ENCODE results near the gene TNS4. TPM values are rescaled to one million over a fixed set of nuclear protein-coding genes. Genes with fewer than 3 reads are reported as not detected.

The TNS4 gene
- total and polyA plus RNA-seq, 7 donors: 1.2 to 6.9 (median 1.8) TPM; not detected in 4

DNA sequence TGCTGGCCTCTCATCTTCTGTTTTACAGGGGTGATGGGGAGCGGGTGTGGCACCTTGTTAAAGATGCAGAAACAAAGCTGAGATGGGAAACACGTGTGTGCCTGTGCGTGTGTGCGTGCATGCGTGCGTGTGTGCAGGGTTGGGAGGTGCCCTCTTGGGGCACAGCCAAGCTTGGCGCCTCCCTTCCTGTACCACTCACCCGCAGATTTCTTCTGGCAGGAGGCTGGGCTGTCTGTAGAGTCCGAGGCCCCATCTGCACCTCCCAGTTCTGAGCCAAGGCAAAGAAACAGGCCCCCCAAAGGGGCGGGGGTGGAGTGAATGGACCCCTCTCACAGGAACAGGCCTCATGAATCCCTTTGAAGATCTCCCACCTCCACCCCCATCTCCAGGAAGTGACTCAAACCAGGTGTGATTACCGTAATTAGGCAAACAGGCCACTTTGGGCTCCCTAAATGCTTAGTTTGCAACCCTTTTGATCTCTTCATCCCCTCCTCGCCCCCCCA is 20.9 kb downstream of the TNS4 start:
- intact Hi-C loops (cut with DNase I): no loop called here
- Histone ChIP-seq H3K27ac (no peak overlapping the region), H3K27me3 (no peaks in the 10 kb centered on the region), H3K9me3 (no peaks in the 10 kb centered on the region), H3K4me3 (no peak overlapping the region), H3K4me1 (peaks cover 0 to 14% (median 13%) of the 10 kb centered on the region in 4 donors), H3K36me3 (no peaks in the 10 kb centered on the region)
- TF ChIP-seq EP300 (IDR thresholded peaks at IDR 0.05) (no peak), POLR2AphosphoS5 (IDR thresholded peaks at IDR 0.05) (no peak), POLR2A (IDR thresholded peaks at IDR 0.05) (no peak)
- TF ChIP-seq, protein P1, sequence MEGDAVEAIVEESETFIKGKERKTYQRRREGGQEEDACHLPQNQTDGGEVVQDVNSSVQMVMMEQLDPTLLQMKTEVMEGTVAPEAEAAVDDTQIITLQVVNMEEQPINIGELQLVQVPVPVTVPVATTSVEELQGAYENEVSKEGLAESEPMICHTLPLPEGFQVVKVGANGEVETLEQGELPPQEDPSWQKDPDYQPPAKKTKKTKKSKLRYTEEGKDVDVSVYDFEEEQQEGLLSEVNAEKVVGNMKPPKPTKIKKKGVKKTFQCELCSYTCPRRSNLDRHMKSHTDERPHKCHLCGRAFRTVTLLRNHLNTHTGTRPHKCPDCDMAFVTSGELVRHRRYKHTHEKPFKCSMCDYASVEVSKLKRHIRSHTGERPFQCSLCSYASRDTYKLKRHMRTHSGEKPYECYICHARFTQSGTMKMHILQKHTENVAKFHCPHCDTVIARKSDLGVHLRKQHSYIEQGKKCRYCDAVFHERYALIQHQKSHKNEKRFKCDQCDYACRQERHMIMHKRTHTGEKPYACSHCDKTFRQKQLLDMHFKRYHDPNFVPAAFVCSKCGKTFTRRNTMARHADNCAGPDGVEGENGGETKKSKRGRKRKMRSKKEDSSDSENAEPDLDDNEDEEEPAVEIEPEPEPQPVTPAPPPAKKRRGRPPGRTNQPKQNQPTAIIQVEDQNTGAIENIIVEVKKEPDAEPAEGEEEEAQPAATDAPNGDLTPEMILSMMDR (IDR thresholded peaks at IDR 0.05): no peak
- no peak for DNase-seq
- WGBS, 2 donors: 14 to 19% methylated on average over 12 of the region's 12 CpGs

DNA sequence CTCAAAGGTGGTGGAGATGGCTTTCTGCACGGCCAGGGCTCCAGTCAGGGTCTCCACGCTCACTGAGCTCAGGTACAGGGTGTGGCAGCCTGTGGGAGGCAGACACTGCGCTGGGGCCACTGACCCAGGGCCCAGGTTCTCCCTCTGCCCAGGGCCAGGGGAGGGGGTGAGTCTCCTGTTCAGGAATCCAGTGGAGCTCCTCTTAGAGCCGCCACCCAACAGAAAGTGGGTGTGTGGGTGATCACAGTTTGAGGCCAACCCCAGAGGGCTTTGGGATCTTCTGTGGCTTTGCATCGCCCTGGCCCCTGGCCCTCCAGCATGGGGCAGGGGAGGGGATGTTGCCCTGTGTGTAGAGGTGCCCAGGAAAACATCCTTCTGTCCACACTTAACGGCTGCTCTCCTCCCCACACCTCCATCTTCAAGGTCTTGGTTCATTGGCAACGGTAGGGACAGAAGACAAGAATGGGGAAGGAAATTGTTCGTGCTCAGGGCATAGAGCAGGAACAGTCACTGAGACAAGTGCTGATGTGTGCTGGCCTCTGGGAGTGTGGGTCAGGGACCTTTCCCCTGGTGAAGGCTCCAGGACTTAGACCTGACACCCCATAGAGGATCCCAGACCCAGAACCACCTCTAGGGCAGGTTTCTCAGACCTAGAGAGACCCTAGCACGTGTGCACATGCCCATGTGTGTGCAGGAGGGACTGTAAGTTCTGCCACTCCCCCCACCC is 21.5 kb downstream of the TNS4 start:
- intact Hi-C loops (cut with DNase I): no loop called here

DNA sequence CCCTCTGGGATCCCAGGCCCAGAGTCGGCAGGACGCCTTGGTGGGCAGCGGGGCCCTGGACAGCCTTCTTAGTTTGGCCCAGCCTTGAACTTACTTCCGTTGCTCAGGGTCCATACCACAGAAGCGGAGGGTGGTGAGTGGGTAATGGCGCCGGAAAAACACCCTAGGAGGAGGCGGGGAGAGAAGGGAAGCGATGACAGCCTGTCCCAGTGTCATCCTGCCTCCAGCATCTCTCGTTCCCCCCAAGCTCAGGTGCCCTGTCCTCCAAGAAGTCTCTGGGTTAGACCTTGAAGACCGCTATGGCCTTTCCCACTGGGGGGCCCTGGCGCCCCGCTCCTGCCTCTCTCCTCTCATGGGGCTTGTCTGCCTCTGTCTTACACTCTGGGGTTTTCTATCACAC is 22.9 kb downstream of the TNS4 start:
- Histone ChIP-seq H3K27me3 (no peaks in the 10 kb centered on the region), H3K4me3 (no peak overlapping the region), H3K4me1 (peaks cover 0 to 32% (median 31%) of the 10 kb centered on the region in 4 donors), H3K36me3 (no peaks in the 10 kb centered on the region), H3K27ac (no peak overlapping the region), H3K9me3 (no peaks in the 10 kb centered on the region)
- 96% methylated on average over 13 of the region's 13 CpGs for WGBS, 2 donors
- TF ChIP-seq, protein P1 (IDR thresholded peaks at IDR 0.05): no peak
- TF ChIP-seq POLR2AphosphoS5 (IDR thresholded peaks at IDR 0.05) (no peak), EP300 (IDR thresholded peaks at IDR 0.05) (no peak)
- DNase-seq: no peak
- intact Hi-C loops (cut with DNase I): no loop called here

More for the DNA sequence above, 21.5 kb downstream of the TNS4 start:
- 62 to 65% methylated on average over 9 of the region's 9 CpGs for WGBS, 2 donors
- no peak overlapping the region for H3K4me3 ChIP-seq
- no peaks in the 10 kb centered on the region for H3K27me3 ChIP-seq
- peaks cover 0 to 18% (median 16%) of the 10 kb centered on the region in 4 donors for H3K4me1 ChIP-seq
- no peaks in the 10 kb centered on the region for H3K9me3 ChIP-seq
- DNase-seq: no peak
- TF ChIP-seq, protein P1 (IDR thresholded peaks at IDR 0.05): no peak
- TF ChIP-seq POLR2A (IDR thresholded peaks at IDR 0.05) (no peak), POLR2AphosphoS5 (IDR thresholded peaks at IDR 0.05) (no peak), EP300 (IDR thresholded peaks at IDR 0.05) (no peak)
- no peaks in the 10 kb centered on the region for H3K36me3 ChIP-seq
- no peak overlapping the region for H3K27ac ChIP-seq

DNA sequence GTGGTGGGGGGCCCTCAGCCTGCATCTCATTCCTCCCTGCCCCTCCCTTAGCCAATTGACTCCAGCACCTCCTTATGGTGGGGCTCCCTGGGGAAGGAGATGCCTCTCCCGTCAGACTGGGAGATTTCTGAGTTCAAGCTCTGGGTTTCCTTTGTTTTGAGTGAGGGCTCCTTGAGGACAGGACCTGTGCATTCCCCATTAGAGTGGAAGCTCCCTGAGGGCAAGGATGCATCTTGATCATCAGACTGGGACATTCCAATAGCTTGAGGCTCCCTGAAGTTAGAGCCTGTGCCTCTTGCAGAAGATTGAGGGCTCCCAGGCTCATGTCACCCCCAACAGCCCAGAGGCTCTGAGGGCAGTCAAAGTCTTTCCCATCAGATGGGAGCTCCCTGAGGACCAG is 23.6 kb downstream of the TNS4 start:
- 90 to 91% methylated on average over 1 of the region's 1 CpG for WGBS, 2 donors
- H3K4me3 ChIP-seq: no peak overlapping the region
- no peak overlapping the region for H3K27ac ChIP-seq
- no peaks in the 10 kb centered on the region for H3K36me3 ChIP-seq
- TF ChIP-seq POLR2AphosphoS5 (IDR thresholded peaks at IDR 0.05) (no peak), EP300 (IDR thresholded peaks at IDR 0.05) (no peak), POLR2A (IDR thresholded peaks at IDR 0.05) (no peak)
- TF ChIP-seq, protein P1 (IDR thresholded peaks at IDR 0.05): no peak
- H3K4me1 ChIP-seq: peaks cover 0 to 39% (median 38%) of the 10 kb centered on the region in 4 donors
- H3K27me3 ChIP-seq: no peaks in the 10 kb centered on the region
- no peak for DNase-seq
- intact Hi-C loops (cut with DNase I): loop anchor here (2.0 kb wide), 1 partner anchor 55 kb away; no protein-coding TSS in a partner anchor
- H3K9me3 ChIP-seq: no peaks in the 10 kb centered on the region

All from sigmoid colon (tissue), 7 donors.